Adrenal gland (tissue), 12 donors: Measurements from ENCODE around the gene TMEM161A. TPM values are rescaled to one million over a fixed set of nuclear protein-coding genes. Genes with fewer than 3 reads are reported as not detected.

Experiments
- DNase-seq, 7 donors: peaks; one replicate each; pipeline ENCODE4 v3.0.0-alpha.2; 2019 to 2020
- H3K27ac ChIP-seq, 5 donors: fragments of 200-600 bp; sonication (generic) in 4 of 5; 1 replicate in 3 of 5; 2 replicates in 2 of 5; pipeline versions ENCODE4 v1.5.1 to v1.8.0; 2016 to 2020; ENCODE audit warnings: mild to moderate bottlenecking in 1 of 5
- H3K27me3 ChIP-seq: fragments of 200-600 bp; 2 replicates; pipeline ENCODE4 v1.8.0; 2021
- H3K36me3 ChIP-seq, 2 donors: fragments of 200-600 bp; replicated peaks in 1 of 2; 1 replicate in 1 of 2; 2 replicates in 1 of 2; pipeline versions ENCODE4 v1.5.1 to v1.8.0; 2018 to 2022
- H3K4me1 ChIP-seq, 2 donors: fragments of 200-600 bp; replicated peaks in 1 of 2; 1 replicate in 1 of 2; 2 replicates in 1 of 2; pipeline versions ENCODE4 v1.5.1 to v1.8.0; 2018 to 2021
- H3K4me3 ChIP-seq, 4 donors: fragments of 200-600 bp; sonication (generic) in 3 of 4; one replicate each; pipeline ENCODE4 v1.5.1; 2016 to 2018
- H3K9me3 ChIP-seq, 3 donors: fragments of 200-600 bp; sonication (generic) in 1 of 3; replicated peaks in 1 of 3; 1 replicate in 2 of 3; 2 replicates in 1 of 3; pipeline versions ENCODE4 v1.5.1 to v1.8.0; 2016 to 2021
- CTCF ChIP-seq, 6 experiments: fragments of 450-650 bp in 4 of 6; fragments of 200-600 bp in 2 of 6; sonication (generic) in 1 of 6; IDR thresholded peaks; 1 replicate in 5 of 6; 2 replicates in 1 of 6; pipeline versions ENCODE4 v1.5.1 to v1.8.0; 2016 to 2021; ENCODE audit warnings: antibody characterized with exemption in 6 of 6, mild to moderate bottlenecking in 2 of 6, moderate library complexity in 1 of 6
- POLR2A ChIP-seq, 2 donors: fragments of 450-650 bp; IDR thresholded peaks; one replicate each; pipeline ENCODE4 v1.6.1; 2017; ENCODE audit warnings: antibody characterized with exemption in 2 of 2, mild to moderate bottlenecking in 2 of 2, moderate library complexity in 1 of 2
- WGBS, 4 donors: extraction: QIAGEN DNeasy Blood & Tissue Kit in 2 of 4; methylation state at CpG; one replicate each; pipeline versions ENCODE4 v1.1.5 to v1.1.7; 2013 to 2017; 5-methylcytosine and 5-hydroxymethylcytosine counted together
- intact Hi-C, 2 donors: fragments of 100-400 bp; cut with DNase I; formaldehyde crosslinking; loops; one replicate each; pipeline versions ENCODE4 v1.14.1 to v1.15.0; 2022 to 2023
- polyA plus RNA-seq, 3 donors: library from polyadenylated mRNA; stranded (reverse); fragments of 200-250 nt in 2 of 3; fragments of 350-450 nt in 1 of 3; fragmentation: Illumina TruSeq in 1 of 3; extraction: RNeasy Lipid Tissue Mini Kit (QIAGEN cat#74804) in 1 of 3; gene quantifications; one replicate each; pipeline ENCODE4 v1.2.3, GENCODE V29; 2013 to 2014
- total RNA-seq, 9 donors: library from RNA; depleted of rRNA in 4 of 9; stranded (reverse); fragments of >200 nt in 4 of 9; fragments of 120-200 nt in 1 of 9; fragmentation: NEBNext Ultra II Directional in 1 of 9; extraction: Animal tissue kit (Norgen Biotek cat#: 25700) in 1 of 9; gene quantifications; one replicate each; pipeline versions ENCODE4 v1.1.0 to v1.2.4, GENCODE V29; 2013 to 2023
- donor health status: healthy with polysubstance abuse.
- donor health status: Bipolar disorder and iron deficiency.
- donor health status: DM: yes; HTN: yes; CAD: no.
- donor health status: DM: no; HTN: no; CAD: no.
- donor health status: DM: no; HTN: no; CAD: no.
- donor health status: DM: yes; HTN: yes; CAD: no.

The TMEM161A gene
- total and polyA plus RNA-seq, 12 donors = 5.5 to 83.8 (median 41.1) TPM

- 43 to 67% (median 55%) methylated on average over 3 to 7 of the region's 7 CpGs for WGBS, 4 donors
- no peaks in the 10 kb centered on the region for H3K9me3 ChIP-seq
- intact Hi-C loops = loop anchor here (5.0 to 10.0 kb wide), 2 partner anchors 58 to 61 kb away; no protein-coding TSS in a partner anchor
- peaks cover 0 to 10% of the 10 kb centered on the region in 2 donors for H3K4me1 ChIP-seq
- H3K27ac ChIP-seq = no peak overlapping the region
- DNase-seq = no peak
- H3K4me3 ChIP-seq = no peak overlapping the region
- no peaks in the 10 kb centered on the region for H3K36me3 ChIP-seq
- TF ChIP-seq POLR2A (IDR thresholded peaks at IDR 0.05) (no peak), CTCF (IDR thresholded peaks at IDR 0.05) (no peak)
- no peaks in the 10 kb centered on the region for H3K27me3 ChIP-seq
These were observed 25.1 kb downstream of the TMEM161A start for GRCh38 chr19:19113040-19113626.

- Histone ChIP-seq H3K27me3 (no peaks in the 10 kb centered on the region), H3K27ac (no peak overlapping the region), H3K4me3 (no peak overlapping the region), H3K4me1 (peaks cover 0 to 10% of the 10 kb centered on the region in 2 donors), H3K9me3 (no peaks in the 10 kb centered on the region), H3K36me3 (no peaks in the 10 kb centered on the region)
- intact Hi-C loops = loop anchor here (5.0 to 10.0 kb wide), 2 partner anchors 57 to 60 kb away; no protein-coding TSS in a partner anchor
- WGBS, 4 donors = 88 to 93% (median 89%) methylated on average over 9 of the region's 9 CpGs
- TF ChIP-seq POLR2A (IDR thresholded peaks at IDR 0.05) (no peak), CTCF (IDR thresholded peaks at IDR 0.05) (no peak)
- no peak for DNase-seq
These were observed 26.2 kb downstream of the TMEM161A start for GRCh38 chr19:19111967-19112580.

GRCh38 chr19:19111136-19111835 is 27.0 kb downstream of the TMEM161A start:
- no peak overlapping the region for H3K4me3 ChIP-seq
- no peak for DNase-seq
- no peaks in the 10 kb centered on the region for H3K36me3 ChIP-seq
- no peak for TF ChIP-seq CTCF (IDR thresholded peaks at IDR 0.05)
- no peak for TF ChIP-seq POLR2A (IDR thresholded peaks at IDR 0.05)
- no peaks in the 10 kb centered on the region for H3K27me3 ChIP-seq
- 73 to 91% (median 80%) methylated on average over 6 to 15 of the region's 15 CpGs for WGBS, 4 donors
- no peaks in the 10 kb centered on the region for H3K9me3 ChIP-seq
- intact Hi-C loops = loop anchor here (5.0 to 10.0 kb wide), 2 partner anchors 56 to 59 kb away; no protein-coding TSS in a partner anchor
- H3K27ac ChIP-seq = no peak overlapping the region
- H3K4me1 ChIP-seq = peaks cover under 1 to 10% of the 10 kb centered on the region in 2 donors

GRCh38 chr19:19110410-19111135 is 27.7 kb downstream of the TMEM161A start:
- no peak overlapping the region for H3K27ac ChIP-seq
- no peaks in the 10 kb centered on the region for H3K9me3 ChIP-seq
- TF ChIP-seq POLR2A (IDR thresholded peaks at IDR 0.05) (no peak), CTCF (IDR thresholded peaks at IDR 0.05) (peak in 2 of 6 experiments; percentile 15 to 29)
- H3K27me3 ChIP-seq = no peaks in the 10 kb centered on the region
- no peaks in the 10 kb centered on the region for H3K36me3 ChIP-seq
- peaks cover 7 to 10% of the 10 kb centered on the region in 2 donors for H3K4me1 ChIP-seq
- no peak overlapping the region for H3K4me3 ChIP-seq
- 19 to 31% (median 26%) methylated on average over 16 to 66 of the region's 66 CpGs for WGBS, 4 donors
- peak in 1 of 7 donors; percentile 15 for DNase-seq
- intact Hi-C loops = loop anchor here (5.0 to 10.0 kb wide), 2 partner anchors 56 to 58 kb away; no protein-coding TSS in a partner anchor
